HCT116 (cell line): ENCODE measurements around the gene TMEM135. TPM values are rescaled to one million over a fixed set of nuclear protein-coding genes. Genes with fewer than 3 reads are reported as not detected.

Experiments used
- ATAC-seq: fragments of 200-7000 bp; cut with Tn5 transposase; 2 replicates; pipeline ENCODE4 v1.9.1; 2020; ENCODE audit warnings: mild to moderate bottlenecking, moderate library complexity
- BruUV-seq: library from RNA; stranded (reverse); fragments of 400-500 nt; replicated peaks from 2 replicates; lab custom pipeline; 2021; lab: Mats Ljungman, UMichigan
- CTCF ChIA-PET: fragments of 300-600 bp; sonication (Branson Sonifier 250); formaldehyde crosslinking; loops from one replicate; lab custom pipeline; 2021; ENCODE audit warnings: antibody characterized with exemption; lab: Charles Lee
- POLR2A ChIA-PET: fragments of 300-600, 350-600 bp; sonication (Branson Sonifier 250); formaldehyde crosslinking; loops from one replicate; lab custom pipeline; 2021; ENCODE audit warnings: antibody characterized with exemption; lab: Charles Lee
- RAD21 ChIA-PET, 2 experiments: fragments of 300-600 bp; sonication (Branson Sonifier 250); formaldehyde crosslinking; loops; one replicate each; lab custom pipeline; 2023; ENCODE audit warnings: low total read pairs in 2 of 2; ENCODE audit not compliant: uncharacterized antibody in 2 of 2, unreplicated experiment in 2 of 2, low non-redundant PET in 1 of 2; lab: Charles Lee
- DNase-seq: peaks from one replicate; pipeline ENCODE4 v3.0.0-alpha.2; 2010; ENCODE audit warnings: low read depth, low spot score
- H2AFZ ChIP-seq: fragments of 200-600 bp; shearing (Covaris generic), sonication (generic); 2 replicates; pipeline ENCODE4 v1.6.1; 2017; ENCODE audit warnings: low read depth, mixed run types, mixed read lengths, antibody characterized with exemption, low read length; ENCODE audit not compliant: poor library complexity, severe bottlenecking
- H3K27ac ChIP-seq: 2 replicates; pipeline ENCODE4 v1.5.1; 2012; ENCODE audit warnings: low read depth, low read length
- H3K27me3 ChIP-seq: fragments of 200-600 bp; sonication (generic); 2 replicates; pipeline ENCODE4 v1.6.1; 2016; ENCODE audit warnings: mixed run types, low read length, mixed read lengths; ENCODE audit not compliant: insufficient read depth
- H3K36me3 ChIP-seq, 2 experiments: fragments of 200-500 bp in 1 of 2; fragments of 200-600 bp in 1 of 2; sonication (Bioruptor generic) in 1 of 2; sonication (generic) in 1 of 2; 2 replicates each; pipeline versions ENCODE4 v1.5.1 to v1.6.1; 2014 to 2016; ENCODE audit warnings: low read length in 2 of 2, inconsistent platforms in 1 of 2, mixed read lengths in 1 of 2, mixed run types in 1 of 2; ENCODE audit not compliant: insufficient read depth in 2 of 2, control insufficient read depth in 1 of 2
- H3K4me1 ChIP-seq, 2 experiments: fragments of 200-600 bp in 1 of 2; sonication (generic) in 1 of 2; 2 replicates each; pipeline versions ENCODE4 v1.5.1 to v1.6.1; 2012 to 2017; ENCODE audit warnings: low read length in 2 of 2, inconsistent platforms in 1 of 2, mild to moderate bottlenecking in 1 of 2, mixed read lengths in 1 of 2, mixed run types in 1 of 2, moderate library complexity in 1 of 2; ENCODE audit not compliant: insufficient read depth in 2 of 2, control insufficient read depth in 1 of 2
- H3K4me2 ChIP-seq: fragments of 200-600 bp; sonication (generic); 2 replicates; pipeline ENCODE4 v1.6.1; 2017; ENCODE audit warnings: mixed run types, low read length, mixed read lengths
- H3K4me3 ChIP-seq, 2 experiments: fragments of 200-600 bp in 1 of 2; sonication (generic) in 1 of 2; replicated peaks in 1 of 2; 2 replicates each; pipeline ENCODE4 v1.5.1; 2011 to 2016; ENCODE audit warnings: low read length in 2 of 2, control low read depth in 1 of 2, low read depth in 1 of 2, mild to moderate bottlenecking in 1 of 2, mixed read lengths in 1 of 2, mixed run types in 1 of 2
- H3K79me2 ChIP-seq: fragments of 200-600 bp; sonication (generic); 2 replicates; pipeline ENCODE4 v1.6.1; 2017; ENCODE audit warnings: mild to moderate bottlenecking, mixed run types, low read length, moderate library complexity, mixed read lengths; ENCODE audit not compliant: insufficient read depth
- H3K9ac ChIP-seq: fragments of 200-600 bp; sonication (generic); 2 replicates; pipeline ENCODE4 v1.6.1; 2016; ENCODE audit warnings: low read length, mixed read lengths
- H3K9me2 ChIP-seq: fragments of 200-600 bp; sonication (generic), shearing (Covaris generic); 2 replicates; pipeline ENCODE4 v1.6.1; 2017; ENCODE audit warnings: mixed run types, mild to moderate bottlenecking, moderate library complexity; ENCODE audit not compliant: insufficient read depth
- H3K9me3 ChIP-seq, 2 experiments: fragments of 200-500 bp in 1 of 2; fragments of 200-600 bp in 1 of 2; sonication (Bioruptor generic) in 1 of 2; sonication (generic) in 1 of 2; 2 replicates each; pipeline ENCODE4 v1.6.1; 2014 to 2017; ENCODE audit warnings: low read length in 2 of 2, mixed read lengths in 2 of 2, inconsistent platforms in 1 of 2, low read depth in 1 of 2, mild to moderate bottlenecking in 1 of 2, mixed run types in 1 of 2, moderate library complexity in 1 of 2; ENCODE audit not compliant: control insufficient read depth in 1 of 2, insufficient read depth in 1 of 2
- H4K20me1 ChIP-seq: fragments of 200-600 bp; sonication (generic), shearing (Covaris generic); 2 replicates; pipeline ENCODE4 v1.6.1; 2017; ENCODE audit warnings: mixed run types, mild to moderate bottlenecking, moderate library complexity; ENCODE audit not compliant: insufficient read depth
- CEBPB ChIP-seq: IDR thresholded peaks from 2 replicates; pipeline ENCODE4 v1.6.1; 2012; ENCODE audit warnings: low read depth
- EGR1 ChIP-seq: IDR thresholded peaks from 2 replicates; pipeline ENCODE4 v1.6.1; 2012; ENCODE audit warnings: low read depth
- ELF1 ChIP-seq: IDR thresholded peaks from 2 replicates; pipeline ENCODE4 v1.6.1; 2012; ENCODE audit warnings: low read depth, borderline replicate concordance
- EZH2 ChIP-seq: fragments of 200-600 bp; sonication (generic); IDR thresholded peaks from 2 replicates; pipeline ENCODE4 v1.6.1; 2017; ENCODE audit warnings: antibody characterized with exemption, mixed run types
- EZH2phosphoT487 ChIP-seq: fragments of 200-600 bp; IDR thresholded peaks from 2 replicates; pipeline ENCODE4 v1.6.1; 2018; ENCODE audit warnings: antibody characterized with exemption, borderline replicate concordance
- FOSL1 ChIP-seq: IDR thresholded peaks from 2 replicates; pipeline ENCODE4 v1.6.1; 2012; ENCODE audit warnings: low read depth
- JUND ChIP-seq: IDR thresholded peaks from 2 replicates; pipeline ENCODE4 v1.6.1; 2012
- RAD21 ChIP-seq: IDR thresholded peaks from 2 replicates; pipeline ENCODE4 v1.6.1; 2012; ENCODE audit warnings: low read depth, mild to moderate bottlenecking
- SP1 ChIP-seq: IDR thresholded peaks from 2 replicates; pipeline ENCODE4 v1.6.1; 2012; ENCODE audit warnings: low read depth
- SRF ChIP-seq: IDR thresholded peaks from 2 replicates; pipeline ENCODE4 v1.6.1; 2012; ENCODE audit warnings: low read depth
- TCF7L2 ChIP-seq: IDR thresholded peaks from 2 replicates; pipeline ENCODE4 v1.7.0; 2011; ENCODE audit warnings: borderline replicate concordance, inconsistent platforms; ENCODE audit not compliant: insufficient read depth, insufficient read length; ENCODE audit errors: extremely low read depth
- YY1 ChIP-seq: IDR thresholded peaks from 2 replicates; pipeline ENCODE4 v1.6.1; 2011; ENCODE audit warnings: low read length, low read depth, moderate library complexity, mild to moderate bottlenecking; ENCODE audit not compliant: insufficient replicate concordance; ENCODE audit errors: extremely low read depth
- ZFX ChIP-seq: fragments of 450-650 bp; IDR thresholded peaks from 2 replicates; pipeline ENCODE4 v1.6.1; 2017
- ZNF274 ChIP-seq: fragments of 200-500 bp; sonication (Bioruptor generic); IDR thresholded peaks from 2 replicates; pipeline ENCODE4 v1.6.1; 2014; ENCODE audit warnings: mild to moderate bottlenecking, low read depth, low read length, inconsistent platforms
- intact Hi-C: fragments of 100-400 bp; cut with micrococcal nuclease; formaldehyde crosslinking; loops from 2 replicates; pipeline ENCODE4 v1.10.0; 2022
- total RNA-seq: library from RNA; stranded (reverse); gene quantifications from one replicate; pipeline ENCODE4 v1.2.1, GENCODE V29; 2021; ENCODE audit not compliant: unreplicated experiment
- TF ChIP-seq, protein P1 (sequence below), 3 experiments: fragments of 200-600 bp in 1 of 3; sonication (generic) in 1 of 3; IDR thresholded peaks in 2 of 3; conservative IDR thresholded peaks in 1 of 3; 2 replicates each; pipeline ENCODE4 v1.5.1; 2012 to 2017; ENCODE audit warnings: low read depth in 2 of 3, low read length in 2 of 3, antibody characterized with exemption in 1 of 3, borderline replicate concordance in 1 of 3, control low read depth in 1 of 3, mild to moderate bottlenecking in 1 of 3, mixed read lengths in 1 of 3, mixed run types in 1 of 3, moderate library complexity in 1 of 3; ENCODE audit not compliant: insufficient read depth in 1 of 3
- TF ChIP-seq, protein P2 (sequence below): IDR thresholded peaks from 2 replicates; pipeline ENCODE4 v1.6.1; 2012

TMEM135 gene
- total RNA-seq, 1 experiment from 2014 or later, result 50.6 TPM

DNA sequence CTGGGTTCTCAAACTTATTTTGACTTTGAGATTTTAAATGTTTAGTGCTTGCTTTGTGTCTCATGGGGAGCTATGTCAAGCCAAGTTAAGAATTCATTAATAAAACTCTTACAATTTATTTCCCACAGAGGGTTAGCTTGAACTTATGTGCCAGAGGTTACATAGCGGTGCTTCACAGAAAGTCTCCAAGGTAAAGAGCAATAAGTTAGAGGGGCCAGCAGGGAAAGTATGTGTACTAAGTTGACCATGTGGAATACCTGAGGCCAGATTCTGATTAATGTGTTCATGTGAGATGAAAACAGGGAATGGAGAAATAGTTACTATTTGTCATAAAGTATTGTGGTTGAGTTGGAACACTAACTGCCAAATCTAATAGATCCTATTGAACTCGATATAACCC is 149.3 kb downstream of the TMEM135 start:
- CTCF ChIA-PET, result no interaction called here
- Histone ChIP-seq H3K27me3 (no peaks in the 10 kb centered on the region), H3K79me2 (no peaks in the 10 kb centered on the region), H2AFZ (no peak overlapping the region), H3K36me3 (no peaks in the 10 kb centered on the region), H3K9me2 (no peaks in the 10 kb centered on the region), H4K20me1 (no peaks in the 10 kb centered on the region), H3K4me1 (no peaks in the 10 kb centered on the region), H3K4me3 (no peak overlapping the region), H3K27ac (no peak overlapping the region), H3K9me3 (no peaks in the 10 kb centered on the region), H3K4me2 (no peak overlapping the region), H3K9ac (no peak overlapping the region)
- ATAC-seq, result no peak
- DNase-seq, result no peak
- TF ChIP-seq ZFX (no peak), FOSL1 (no peak), EGR1 (no peak), EZH2 (no peak), SP1 (no peak), ELF1 (no peak), TCF7L2 (no peak), JUND (no peak), ZNF274 (no peak), SRF (no peak), EZH2phosphoT487 (no peak), RAD21 (no peak), YY1 (no peak), CEBPB (no peak)
- TF ChIP-seq, protein P1, sequence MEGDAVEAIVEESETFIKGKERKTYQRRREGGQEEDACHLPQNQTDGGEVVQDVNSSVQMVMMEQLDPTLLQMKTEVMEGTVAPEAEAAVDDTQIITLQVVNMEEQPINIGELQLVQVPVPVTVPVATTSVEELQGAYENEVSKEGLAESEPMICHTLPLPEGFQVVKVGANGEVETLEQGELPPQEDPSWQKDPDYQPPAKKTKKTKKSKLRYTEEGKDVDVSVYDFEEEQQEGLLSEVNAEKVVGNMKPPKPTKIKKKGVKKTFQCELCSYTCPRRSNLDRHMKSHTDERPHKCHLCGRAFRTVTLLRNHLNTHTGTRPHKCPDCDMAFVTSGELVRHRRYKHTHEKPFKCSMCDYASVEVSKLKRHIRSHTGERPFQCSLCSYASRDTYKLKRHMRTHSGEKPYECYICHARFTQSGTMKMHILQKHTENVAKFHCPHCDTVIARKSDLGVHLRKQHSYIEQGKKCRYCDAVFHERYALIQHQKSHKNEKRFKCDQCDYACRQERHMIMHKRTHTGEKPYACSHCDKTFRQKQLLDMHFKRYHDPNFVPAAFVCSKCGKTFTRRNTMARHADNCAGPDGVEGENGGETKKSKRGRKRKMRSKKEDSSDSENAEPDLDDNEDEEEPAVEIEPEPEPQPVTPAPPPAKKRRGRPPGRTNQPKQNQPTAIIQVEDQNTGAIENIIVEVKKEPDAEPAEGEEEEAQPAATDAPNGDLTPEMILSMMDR (IDR thresholded peaks at IDR 0.05 in 2 of 3, conservative IDR thresholded peaks at IDR 0.05 in 1 of 3; ENCODE audit: borderline replicate concordance in 1 of 3, insufficient read depth in 1 of 3, low read depth in 2 of 3, low read length in 2 of 3), result no peak
- TF ChIP-seq, protein P2, sequence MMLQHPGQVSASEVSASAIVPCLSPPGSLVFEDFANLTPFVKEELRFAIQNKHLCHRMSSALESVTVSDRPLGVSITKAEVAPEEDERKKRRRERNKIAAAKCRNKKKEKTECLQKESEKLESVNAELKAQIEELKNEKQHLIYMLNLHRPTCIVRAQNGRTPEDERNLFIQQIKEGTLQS, result no peak
- RAD21 ChIA-PET, result no interaction called here
- POLR2A ChIA-PET, result no interaction called here
- intact Hi-C loops, result no loop called here
- no TSS peak for BruUV-seq
